ENCODE measurements around the gene IL1F10. TPM values are rescaled to one million over a fixed set of nuclear protein-coding genes. Genes with fewer than 3 reads are reported as not detected.

The IL1F10 gene
- total RNA-seq, 1 experiment from 2014 or later = not detected

DNA sequence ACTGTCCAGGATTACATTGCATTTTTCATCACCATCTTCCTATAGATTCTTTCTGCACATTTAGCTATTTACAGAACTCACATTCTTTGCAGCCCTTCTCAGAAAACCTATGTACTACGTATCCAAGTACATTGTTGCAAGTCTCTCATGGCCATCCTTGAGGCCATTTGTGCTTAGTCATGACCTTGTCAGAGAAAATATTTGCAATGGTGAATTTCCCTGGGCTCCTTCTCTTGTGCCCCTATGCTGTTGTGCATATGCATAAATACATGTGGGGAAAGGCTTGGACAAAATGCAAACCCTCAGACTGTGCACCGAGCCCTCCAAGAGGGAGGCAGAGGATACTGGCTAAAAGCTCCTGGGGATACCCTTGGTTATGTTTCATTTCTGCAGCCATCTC, 43.0 kb upstream of the IL1F10 start:
- Histone ChIP-seq H3K36me3 (ENCODE audit: insufficient read depth, low read length, poor library complexity, severe bottlenecking) (no peaks in the 10 kb centered on the region), H3K9me3 (ENCODE audit: low read depth, low read length, poor library complexity, severe bottlenecking) (no peaks in the 10 kb centered on the region), H3K4me3 (ENCODE audit: low read depth, low read length, poor library complexity, severe bottlenecking) (no peak overlapping the region), H3K27ac (ENCODE audit: low read depth, low read length, poor library complexity, severe bottlenecking) (no peak overlapping the region), H3K27me3 (replicated peaks; ENCODE audit: insufficient read depth, low read depth, low read length, poor library complexity) (peaks cover 80% of the 10 kb centered on the region), H3K4me1 (ENCODE audit: insufficient read depth, low read length, poor library complexity, severe bottlenecking) (no peaks in the 10 kb centered on the region)
- CTCF ChIA-PET = no interaction called here
- TF ChIP-seq CTCF (conservative IDR thresholded peaks at IDR 0.05; ENCODE audit: low read depth, low read length) = no peak
- POLR2A ChIA-PET (ENCODE audit: low non-redundant PET) = no interaction called here
- intact Hi-C loops (cut with micrococcal nuclease; ENCODE audit: unreplicated experiment) = no loop called here
- no TSS peak for BruUV-seq (replicated peaks)
- DNase-seq (ENCODE audit: low spot score) = no peak

GRCh38 chr2:113025737-113026136, 42.0 kb upstream of the IL1F10 start:
- Histone ChIP-seq H3K9me3 (ENCODE audit: low read depth, low read length, poor library complexity, severe bottlenecking) (no peaks in the 10 kb centered on the region), H3K27ac (ENCODE audit: low read depth, low read length, poor library complexity, severe bottlenecking) (no peak overlapping the region), H3K4me3 (ENCODE audit: low read depth, low read length, poor library complexity, severe bottlenecking) (no peak overlapping the region), H3K4me1 (ENCODE audit: insufficient read depth, low read length, poor library complexity, severe bottlenecking) (no peaks in the 10 kb centered on the region), H3K36me3 (ENCODE audit: insufficient read depth, low read length, poor library complexity, severe bottlenecking) (no peaks in the 10 kb centered on the region), H3K27me3 (replicated peaks; ENCODE audit: insufficient read depth, low read depth, low read length, poor library complexity) (peaks cover 86% of the 10 kb centered on the region)
- TF ChIP-seq EZH2 (IDR thresholded peaks at IDR 0.05; ENCODE audit: borderline replicate concordance, low read depth, low read length, poor library complexity, severe bottlenecking) (no peak), CTCF (conservative IDR thresholded peaks at IDR 0.05; ENCODE audit: low read depth, low read length) (no peak)
- intact Hi-C loops (cut with micrococcal nuclease; ENCODE audit: unreplicated experiment) = no loop called here
- no peak for DNase-seq (ENCODE audit: low spot score)
- ChIA-PET CTCF (no interaction called here), POLR2A (ENCODE audit: low non-redundant PET) (no interaction called here)
- no TSS peak for BruUV-seq (replicated peaks)

- ChIA-PET POLR2A (ENCODE audit: low non-redundant PET) (no interaction called here), CTCF (no interaction called here)
- TF ChIP-seq EZH2 (IDR thresholded peaks at IDR 0.05; ENCODE audit: borderline replicate concordance, low read depth, low read length, poor library complexity, severe bottlenecking) (no peak), CTCF (conservative IDR thresholded peaks at IDR 0.05; ENCODE audit: low read depth, low read length) (no peak)
- Histone ChIP-seq H3K9me3 (ENCODE audit: low read depth, low read length, poor library complexity, severe bottlenecking) (no peaks in the 10 kb centered on the region), H3K4me1 (ENCODE audit: insufficient read depth, low read length, poor library complexity, severe bottlenecking) (no peaks in the 10 kb centered on the region), H3K27me3 (replicated peaks; ENCODE audit: insufficient read depth, low read depth, low read length, poor library complexity) (peaks cover 79% of the 10 kb centered on the region), H3K27ac (ENCODE audit: low read depth, low read length, poor library complexity, severe bottlenecking) (no peak overlapping the region), H3K36me3 (ENCODE audit: insufficient read depth, low read length, poor library complexity, severe bottlenecking) (no peaks in the 10 kb centered on the region), H3K4me3 (ENCODE audit: low read depth, low read length, poor library complexity, severe bottlenecking) (no peak overlapping the region)
- no TSS peak for BruUV-seq (replicated peaks)
- no peak for DNase-seq (ENCODE audit: low spot score)
- intact Hi-C loops (cut with micrococcal nuclease; ENCODE audit: unreplicated experiment) = no loop called here
Observed at GRCh38 chr2:113027691-113028090, 40.1 kb upstream of the IL1F10 start.

Data from A673 (cell line).